Thyroid gland (tissue), 4 donors: ENCODE results near the gene KCNQ4. TPM values are rescaled to one million over a fixed set of nuclear protein-coding genes. Genes with fewer than 3 reads are reported as not detected.

Source experiments
- DNase-seq, 2 donors: peaks; one replicate each; pipeline ENCODE4 v3.0.0-alpha.2; 2019
- H3K27ac ChIP-seq, 3 donors: fragments of 200-600 bp; sonication (generic); 1 replicate in 2 of 3; 2 replicates in 1 of 3; pipeline ENCODE4 v1.5.1; 2016 to 2019; ENCODE audit warnings: mild to moderate bottlenecking in 1 of 3, moderate library complexity in 1 of 3
- H3K27me3 ChIP-seq: fragments of 200-600 bp; sonication (generic); one replicate; pipeline ENCODE4 v1.5.1; 2019
- H3K36me3 ChIP-seq, 2 donors: fragments of 200-600 bp; sonication (generic); one replicate each; pipeline ENCODE4 v1.5.1; 2016 to 2019
- H3K4me1 ChIP-seq, 2 donors: fragments of 200-600 bp; sonication (generic); one replicate each; pipeline ENCODE4 v1.5.1; 2017 to 2019
- H3K4me3 ChIP-seq, 3 donors: fragments of 200-600 bp; sonication (generic); replicated peaks in 1 of 3; 1 replicate in 2 of 3; 2 replicates in 1 of 3; pipeline ENCODE4 v1.5.1; 2016; ENCODE audit warnings: mild to moderate bottlenecking in 1 of 3
- H3K9me3 ChIP-seq: fragments of 200-600 bp; sonication (generic); one replicate; pipeline ENCODE4 v1.5.1; 2017
- POLR2A ChIP-seq, 2 donors: fragments of 450-650 bp; IDR thresholded peaks; one replicate each; pipeline ENCODE4 v1.6.1; 2017; ENCODE audit warnings: antibody characterized with exemption in 2 of 2, mild to moderate bottlenecking in 2 of 2, moderate library complexity in 1 of 2
- WGBS, 2 donors: methylation state at CpG; one replicate each; pipeline ENCODE4 v1.1.5; 2017; 5-methylcytosine and 5-hydroxymethylcytosine counted together
- intact Hi-C: fragments of 100-400 bp; cut with DNase I; formaldehyde crosslinking; loops from one replicate; pipeline ENCODE4 v1.15.1; 2023
- total RNA-seq, 4 donors: library from RNA; depleted of rRNA; stranded (reverse); fragments of >200 nt; gene quantifications; one replicate each; pipeline ENCODE4 v1.2.3, GENCODE V29; 2016
- TF ChIP-seq, protein P1 (sequence below), 6 experiments: fragments of 200-600 bp in 3 of 6; fragments of 450-650 bp in 3 of 6; sonication (generic) in 3 of 6; IDR thresholded peaks; one replicate each; pipeline ENCODE4 v1.5.1; 2016 to 2019; ENCODE audit warnings: antibody characterized with exemption in 6 of 6, mild to moderate bottlenecking in 2 of 6, inconsistent platforms in 1 of 6, moderate library complexity in 1 of 6

The KCNQ4 gene
- total RNA-seq, 4 donors from 2014 or later = 0.11 to 1.1 (median 0.40) TPM

GRCh38 chr1:40849801-40850592, 66.4 kb downstream of the KCNQ4 start:
- H3K27me3 ChIP-seq = no peaks in the 10 kb centered on the region
- DNase-seq = peak; percentile 70 to 75
- intact Hi-C loops = loop anchor here (2.0 to 10.0 kb wide), 3 partner anchors 75 to 238 kb away; no protein-coding TSS in a partner anchor
- no peaks in the 10 kb centered on the region for H3K9me3 ChIP-seq
- no peaks in the 10 kb centered on the region for H3K4me1 ChIP-seq
- WGBS, 2 donors = 15 to 20% methylated on average over 12 of the region's 12 CpGs
- H3K36me3 ChIP-seq = no peaks in the 10 kb centered on the region
- TF ChIP-seq, protein P1, sequence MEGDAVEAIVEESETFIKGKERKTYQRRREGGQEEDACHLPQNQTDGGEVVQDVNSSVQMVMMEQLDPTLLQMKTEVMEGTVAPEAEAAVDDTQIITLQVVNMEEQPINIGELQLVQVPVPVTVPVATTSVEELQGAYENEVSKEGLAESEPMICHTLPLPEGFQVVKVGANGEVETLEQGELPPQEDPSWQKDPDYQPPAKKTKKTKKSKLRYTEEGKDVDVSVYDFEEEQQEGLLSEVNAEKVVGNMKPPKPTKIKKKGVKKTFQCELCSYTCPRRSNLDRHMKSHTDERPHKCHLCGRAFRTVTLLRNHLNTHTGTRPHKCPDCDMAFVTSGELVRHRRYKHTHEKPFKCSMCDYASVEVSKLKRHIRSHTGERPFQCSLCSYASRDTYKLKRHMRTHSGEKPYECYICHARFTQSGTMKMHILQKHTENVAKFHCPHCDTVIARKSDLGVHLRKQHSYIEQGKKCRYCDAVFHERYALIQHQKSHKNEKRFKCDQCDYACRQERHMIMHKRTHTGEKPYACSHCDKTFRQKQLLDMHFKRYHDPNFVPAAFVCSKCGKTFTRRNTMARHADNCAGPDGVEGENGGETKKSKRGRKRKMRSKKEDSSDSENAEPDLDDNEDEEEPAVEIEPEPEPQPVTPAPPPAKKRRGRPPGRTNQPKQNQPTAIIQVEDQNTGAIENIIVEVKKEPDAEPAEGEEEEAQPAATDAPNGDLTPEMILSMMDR (IDR thresholded peaks at IDR 0.05) = peak; percentile 43 to 93 (median 75)
- TF ChIP-seq POLR2A (IDR thresholded peaks at IDR 0.05) = no peak
- no peak overlapping the region for H3K27ac ChIP-seq
- H3K4me3 ChIP-seq = no peak overlapping the region

GRCh38 chr1:40851643-40852042, 68.1 kb downstream of the KCNQ4 start:
- intact Hi-C loops = loop anchor here (10.0 kb wide), 1 partner anchor 77 kb away; no protein-coding TSS in a partner anchor
- TF ChIP-seq, protein P1 (IDR thresholded peaks at IDR 0.05) = no peak
- TF ChIP-seq POLR2A (IDR thresholded peaks at IDR 0.05) = no peak
- H3K4me1 ChIP-seq = no peaks in the 10 kb centered on the region
- H3K4me3 ChIP-seq = no peak overlapping the region
- H3K27me3 ChIP-seq = no peaks in the 10 kb centered on the region
- no peaks in the 10 kb centered on the region for H3K9me3 ChIP-seq
- DNase-seq = no peak
- 82 to 91% methylated on average over 6 of the region's 6 CpGs for WGBS, 2 donors
- H3K36me3 ChIP-seq = no peaks in the 10 kb centered on the region
- H3K27ac ChIP-seq = no peak overlapping the region

GRCh38 chr1:40853113-40853884, 69.7 kb downstream of the KCNQ4 start:
- no peak overlapping the region for H3K27ac ChIP-seq
- no peak for DNase-seq
- no peak overlapping the region for H3K4me3 ChIP-seq
- WGBS, 2 donors = 81 to 86% methylated on average over 13 of the region's 13 CpGs
- H3K27me3 ChIP-seq = no peaks in the 10 kb centered on the region
- H3K4me1 ChIP-seq = no peaks in the 10 kb centered on the region
- TF ChIP-seq, protein P1 (IDR thresholded peaks at IDR 0.05) = no peak
- no peak for TF ChIP-seq POLR2A (IDR thresholded peaks at IDR 0.05)
- H3K36me3 ChIP-seq = no peaks in the 10 kb centered on the region
- H3K9me3 ChIP-seq = no peaks in the 10 kb centered on the region
- intact Hi-C loops = loop anchor here (10.0 kb wide), 1 partner anchor 78 kb away; no protein-coding TSS in a partner anchor

DNA sequence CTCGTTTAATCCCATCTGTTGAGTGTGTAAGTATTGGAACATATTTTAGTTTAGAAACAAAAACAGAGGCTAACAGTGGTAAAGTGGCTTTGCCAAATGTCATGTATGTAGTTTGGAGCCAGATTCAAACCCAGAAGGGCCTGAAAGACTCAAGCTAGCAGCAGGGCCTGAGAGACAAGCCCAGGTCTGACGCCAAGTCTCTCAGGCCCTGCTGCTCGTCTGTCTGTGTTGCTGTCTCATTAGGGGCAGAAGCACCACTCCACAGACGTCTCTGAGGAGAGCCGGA, 70.2 kb downstream of the KCNQ4 start:
- H3K27me3 ChIP-seq = no peaks in the 10 kb centered on the region
- DNase-seq = no peak
- TF ChIP-seq, protein P1 (IDR thresholded peaks at IDR 0.05) = no peak
- no peak for TF ChIP-seq POLR2A (IDR thresholded peaks at IDR 0.05)
- H3K4me1 ChIP-seq = no peaks in the 10 kb centered on the region
- no peaks in the 10 kb centered on the region for H3K9me3 ChIP-seq
- H3K36me3 ChIP-seq = no peaks in the 10 kb centered on the region
- no peak overlapping the region for H3K27ac ChIP-seq
- no peak overlapping the region for H3K4me3 ChIP-seq
- intact Hi-C loops = loop anchor here (10.0 kb wide), 1 partner anchor 79 kb away; no protein-coding TSS in a partner anchor
- 50 to 57% methylated on average over 5 of the region's 5 CpGs for WGBS, 2 donors

DNA sequence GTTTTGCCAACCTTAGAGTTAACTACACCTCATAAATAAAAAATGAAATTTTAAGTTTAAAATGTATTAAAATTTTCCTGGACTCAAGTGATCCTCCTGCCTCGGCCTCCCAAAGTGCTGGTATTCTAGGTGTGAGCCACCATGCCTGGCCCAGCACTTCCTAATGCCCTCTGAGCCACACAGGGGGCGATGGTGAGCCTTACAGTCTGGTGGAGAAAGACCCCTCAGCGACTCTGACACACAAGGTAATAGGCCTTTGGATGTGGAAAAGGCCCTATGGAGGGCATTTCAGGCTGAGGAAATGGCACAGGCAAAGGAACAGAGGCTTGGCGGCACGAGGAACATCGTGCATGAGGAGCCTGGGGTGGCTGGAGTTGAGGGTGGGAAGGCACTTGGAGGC, 71.9 kb downstream of the KCNQ4 start:
- H3K4me1 ChIP-seq = no peaks in the 10 kb centered on the region
- no peak for TF ChIP-seq POLR2A (IDR thresholded peaks at IDR 0.05)
- TF ChIP-seq, protein P1 (IDR thresholded peaks at IDR 0.05) = no peak

More for the DNA sequence above, 71.9 kb downstream of the KCNQ4 start:
- Histone ChIP-seq H3K9me3 (no peaks in the 10 kb centered on the region), H3K36me3 (no peaks in the 10 kb centered on the region), H3K27ac (no peak overlapping the region), H3K4me3 (no peak overlapping the region), H3K27me3 (no peaks in the 10 kb centered on the region)
- no peak for DNase-seq
- intact Hi-C loops = loop anchor here (10.0 kb wide), 1 partner anchor 81 kb away; no protein-coding TSS in a partner anchor
- WGBS, 2 donors = 81 to 87% methylated on average over 6 of the region's 6 CpGs
